ENCODE results near the gene TOE1. TPM values are rescaled to one million over a fixed set of nuclear protein-coding genes. Genes with fewer than 3 reads are reported as not detected.

Gene TOE1
- total RNA-seq, 1 donor from 2014 or later: 5.1 TPM

DNA sequence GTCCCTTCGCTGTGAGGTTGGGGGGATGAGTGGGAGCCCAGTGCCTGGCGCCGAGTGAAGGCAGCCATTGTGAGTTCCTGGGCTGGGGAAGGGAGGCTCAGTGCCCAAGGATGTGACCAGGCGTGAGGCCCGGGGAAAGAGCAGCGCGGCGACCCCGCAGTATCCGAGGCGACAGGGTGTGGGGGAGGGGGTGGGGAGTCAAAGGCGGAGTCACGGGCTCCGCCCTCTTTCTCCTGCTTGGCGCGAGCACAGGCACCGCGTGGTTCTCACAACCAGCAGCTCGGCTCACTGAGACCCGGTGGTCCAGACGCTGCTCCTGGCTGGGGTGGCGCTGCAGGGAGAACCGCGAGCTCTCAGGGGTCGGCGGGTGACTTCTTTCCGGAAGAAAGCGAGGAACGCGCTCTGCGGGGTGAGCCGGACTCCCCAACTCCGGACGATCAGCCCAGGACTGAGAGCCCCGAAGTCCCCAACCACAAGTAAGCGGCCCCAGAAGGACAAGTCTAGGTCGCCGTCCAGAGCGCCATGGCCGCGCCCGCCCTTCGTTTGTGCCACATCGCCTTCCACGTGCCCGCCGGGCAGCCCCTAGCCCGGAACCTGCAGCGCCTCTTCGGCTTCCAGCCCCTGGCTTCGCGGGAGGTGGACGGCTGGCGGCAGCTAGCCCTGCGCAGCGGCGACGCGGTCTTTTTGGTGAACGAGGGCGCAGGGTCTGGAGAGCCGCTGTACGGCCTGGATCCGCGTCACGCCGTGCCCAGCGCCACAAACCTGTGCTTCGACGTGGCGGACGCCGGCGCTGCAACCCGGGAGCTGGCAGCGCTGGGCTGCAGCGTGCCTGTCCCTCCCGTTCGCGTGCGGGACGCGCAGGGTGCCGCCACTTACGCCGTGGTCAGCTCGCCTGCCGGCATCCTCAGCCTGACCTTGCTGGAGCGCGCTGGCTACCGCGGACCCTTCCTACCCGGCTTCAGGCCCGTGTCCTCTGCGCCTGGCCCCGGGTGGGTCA is 13.0 kb upstream of the TOE1 start, which contains the start of gene HPDL:
Gene HPDL, plus strand, starts transcription at position 269 of the 997 bp plus-strand sequence. Its CDS starts 254 bp downstream, at position 523.
- DNase-seq: no peak

DNA sequence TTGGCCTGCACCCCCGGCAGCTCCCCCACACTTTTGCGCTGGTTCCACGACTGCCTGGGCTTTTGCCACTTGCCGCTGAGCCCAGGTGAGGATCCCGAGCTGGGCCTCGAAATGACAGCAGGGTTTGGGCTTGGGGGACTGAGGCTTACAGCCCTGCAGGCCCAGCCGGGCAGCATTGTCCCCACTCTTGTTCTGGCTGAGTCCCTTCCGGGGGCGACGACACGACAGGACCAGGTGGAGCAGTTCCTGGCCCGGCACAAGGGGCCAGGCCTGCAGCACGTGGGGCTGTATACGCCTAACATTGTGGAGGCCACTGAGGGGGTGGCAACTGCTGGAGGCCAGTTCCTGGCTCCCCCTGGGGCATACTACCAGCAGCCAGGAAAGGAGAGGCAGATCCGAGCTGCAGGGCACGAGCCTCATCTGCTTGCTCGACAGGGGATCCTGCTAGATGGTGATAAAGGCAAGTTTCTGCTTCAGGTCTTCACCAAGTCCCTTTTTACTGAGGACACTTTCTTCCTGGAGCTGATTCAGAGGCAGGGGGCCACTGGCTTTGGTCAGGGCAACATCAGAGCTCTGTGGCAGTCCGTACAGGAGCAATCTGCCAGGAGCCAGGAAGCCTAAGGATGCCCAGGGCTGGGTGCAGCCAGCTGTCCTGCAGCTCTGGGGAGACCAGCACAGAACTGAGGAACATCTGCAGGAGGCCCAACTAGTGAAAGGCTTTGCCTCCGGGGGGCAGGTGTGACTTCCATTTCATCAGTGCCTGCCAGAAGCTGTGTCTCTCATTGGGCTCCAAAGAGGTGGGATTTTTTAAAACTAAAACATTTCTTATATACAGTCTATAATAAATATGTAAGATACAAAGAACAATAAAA is 12.1 kb upstream of the TOE1 start:
- no peak for DNase-seq

DNA sequence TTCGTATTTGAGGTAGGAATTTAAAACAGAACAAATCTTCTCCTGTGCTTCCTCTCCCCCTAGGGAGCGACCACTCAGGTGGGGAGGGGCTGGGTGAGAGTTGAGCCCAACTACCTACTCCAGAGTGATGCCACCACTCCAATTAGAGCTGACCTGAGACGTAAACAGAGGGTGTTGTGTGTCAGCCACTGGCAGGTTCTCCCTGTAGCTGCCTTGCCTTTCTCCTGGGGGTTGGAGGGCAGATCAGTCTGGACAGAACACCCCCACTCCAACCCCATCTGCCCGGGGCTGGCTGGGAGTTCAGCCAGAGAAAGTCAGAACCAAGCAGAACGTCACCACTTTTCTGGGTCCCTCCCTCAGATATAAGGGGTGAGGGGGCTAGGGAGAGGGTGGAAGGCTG is 11.3 kb upstream of the TOE1 start:
- no peak for DNase-seq

DNA sequence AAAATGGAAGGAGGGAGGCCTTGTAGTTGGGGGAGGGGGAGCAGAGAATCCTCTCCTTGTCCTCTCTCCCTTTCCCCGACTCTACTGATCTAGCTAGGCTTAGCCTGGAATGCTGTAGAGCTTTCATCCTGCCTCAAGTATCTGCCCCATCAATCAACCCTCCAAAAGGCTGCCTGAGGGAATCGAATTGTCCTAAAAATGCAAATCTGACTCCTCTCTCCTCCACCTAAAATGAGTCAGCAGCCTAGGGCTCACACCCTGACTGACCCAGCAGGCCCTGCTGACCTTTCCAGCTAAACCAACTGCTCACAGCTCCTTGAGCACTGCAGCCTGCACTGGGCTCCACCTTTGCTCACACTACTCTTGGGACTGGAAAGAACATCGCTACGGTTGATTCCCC is 10.5 kb upstream of the TOE1 start:
- DNase-seq: no peak

DNA sequence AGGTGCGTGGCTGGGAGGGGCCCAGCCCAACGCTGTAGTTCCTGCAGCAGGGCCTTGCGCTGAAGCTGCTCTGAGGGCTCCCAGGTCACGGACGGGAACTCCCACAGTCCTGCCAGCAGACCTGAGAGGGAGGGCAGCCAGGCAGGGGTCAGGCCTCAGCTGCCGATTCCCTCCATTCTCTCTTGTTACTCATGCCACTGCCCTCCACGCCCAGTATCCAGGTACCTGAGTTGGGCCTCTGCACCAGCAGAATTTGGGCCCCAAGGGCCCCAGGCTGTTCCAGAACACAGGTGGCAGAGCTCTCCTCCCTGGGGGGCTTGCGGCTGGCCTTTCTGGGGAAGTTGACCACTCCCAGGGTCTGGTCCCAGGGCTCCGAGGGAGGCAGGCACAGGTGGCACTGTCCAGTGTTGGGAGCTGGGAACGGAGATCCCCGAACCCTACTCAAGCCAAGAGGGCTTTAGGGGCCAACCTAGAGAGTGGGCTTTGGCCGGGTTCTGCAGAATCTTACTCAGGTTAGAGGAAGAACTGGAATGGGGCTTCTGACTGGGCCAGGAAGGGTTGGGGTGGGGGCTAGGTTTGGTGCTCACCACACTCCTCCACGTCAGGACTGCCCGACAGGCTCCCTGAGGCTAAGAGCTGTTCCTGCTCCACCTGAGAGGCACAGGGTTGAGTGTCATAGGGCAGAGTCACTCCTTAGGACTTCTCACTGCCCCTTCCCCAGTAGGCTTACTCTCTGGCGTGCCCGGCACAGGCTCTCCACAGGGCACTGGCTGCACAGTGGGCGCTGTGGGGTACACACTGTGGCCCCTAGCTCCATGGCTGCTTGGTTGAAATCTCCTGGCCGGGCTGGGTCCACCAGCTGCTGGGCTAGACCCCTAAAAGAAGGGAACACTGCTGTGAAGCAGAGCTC is 8.3 kb upstream of the TOE1 start:
- no peak for DNase-seq

DNA sequence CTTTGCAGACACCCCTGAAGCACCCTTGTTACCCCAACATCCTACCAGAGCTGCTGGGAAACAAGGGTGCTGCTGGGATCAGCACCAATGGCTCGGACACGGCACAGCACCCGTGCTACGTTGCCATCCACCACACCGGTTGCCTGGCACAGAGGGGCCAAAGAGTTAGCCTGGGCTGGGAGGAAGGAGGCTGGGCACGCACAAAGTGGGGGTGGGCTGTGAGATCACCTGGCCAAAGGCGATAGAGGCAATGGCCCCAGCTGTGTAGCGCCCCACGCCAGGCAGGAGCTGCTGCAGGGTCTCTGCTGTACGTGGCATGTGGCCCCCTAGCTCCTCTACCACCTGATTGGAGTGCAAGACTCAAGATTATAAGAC is 7.6 kb upstream of the TOE1 start:
- no peak for DNase-seq

DNA sequence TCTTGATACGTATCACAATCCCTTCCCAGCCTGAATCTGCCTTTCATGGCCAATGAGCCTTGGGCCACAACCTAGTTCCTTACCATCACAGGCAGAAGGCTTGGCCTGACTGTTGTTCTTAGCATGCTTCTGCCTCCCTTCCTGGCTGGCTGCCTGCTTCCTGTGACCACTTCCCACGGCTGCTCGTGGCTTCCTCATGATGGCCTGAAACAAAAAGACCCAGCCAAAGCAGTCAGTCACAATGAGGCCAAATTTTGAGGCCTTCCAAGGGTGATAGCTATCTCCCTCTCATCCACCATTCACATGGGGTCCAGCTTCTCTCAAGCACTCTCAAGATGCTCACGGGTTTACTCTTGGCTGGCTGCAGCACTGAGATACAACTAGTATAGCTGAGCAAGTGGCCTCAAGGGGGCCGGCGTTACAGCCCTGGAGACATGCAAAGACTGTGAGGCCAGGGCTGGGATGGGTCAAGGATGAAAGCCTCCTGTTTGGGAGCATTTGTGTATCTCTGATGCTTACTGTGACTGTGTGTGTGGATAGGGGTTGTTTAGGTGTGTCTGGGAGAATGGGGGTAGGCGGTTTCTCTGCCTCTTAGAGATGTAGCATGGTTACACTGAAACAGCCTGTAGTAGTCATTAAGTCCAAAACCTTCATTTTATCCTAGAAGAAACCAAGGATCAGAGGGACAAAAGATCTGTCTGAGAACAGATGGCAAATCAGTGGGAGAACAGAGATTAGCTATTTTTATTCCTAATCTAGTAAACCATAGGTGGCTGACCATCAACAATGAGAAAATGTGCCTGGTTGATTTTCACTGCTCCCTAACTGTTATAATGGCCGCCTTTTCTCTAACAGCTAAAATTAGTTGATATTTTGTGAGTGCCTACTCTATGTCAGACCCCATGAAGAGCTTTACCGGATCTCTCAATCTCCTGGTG is 5.4 kb upstream of the TOE1 start:
- no peak for DNase-seq

DNA sequence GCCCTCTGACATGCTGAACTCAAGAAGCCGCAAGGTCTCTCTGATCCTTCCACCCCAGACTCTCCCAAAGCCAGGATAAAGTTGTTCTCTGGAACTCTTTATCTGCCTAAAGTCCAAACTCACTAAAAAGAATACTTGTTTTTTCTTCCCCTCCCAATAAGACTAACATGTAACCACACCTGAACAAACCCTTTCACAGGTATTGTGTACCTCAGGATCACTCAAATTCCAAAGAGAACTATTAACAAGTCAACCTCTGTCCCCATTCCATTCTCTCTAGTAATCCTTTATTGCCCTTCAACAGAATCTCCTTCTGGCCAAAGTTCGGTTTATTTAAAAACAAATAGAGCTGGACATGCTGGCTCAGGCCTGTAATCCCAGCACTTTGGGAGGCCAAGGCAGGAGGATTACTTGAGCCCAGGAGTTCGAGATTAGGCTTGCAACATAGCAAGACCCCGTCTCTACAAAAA is 4.1 kb upstream of the TOE1 start:
- no peak for DNase-seq

DNA sequence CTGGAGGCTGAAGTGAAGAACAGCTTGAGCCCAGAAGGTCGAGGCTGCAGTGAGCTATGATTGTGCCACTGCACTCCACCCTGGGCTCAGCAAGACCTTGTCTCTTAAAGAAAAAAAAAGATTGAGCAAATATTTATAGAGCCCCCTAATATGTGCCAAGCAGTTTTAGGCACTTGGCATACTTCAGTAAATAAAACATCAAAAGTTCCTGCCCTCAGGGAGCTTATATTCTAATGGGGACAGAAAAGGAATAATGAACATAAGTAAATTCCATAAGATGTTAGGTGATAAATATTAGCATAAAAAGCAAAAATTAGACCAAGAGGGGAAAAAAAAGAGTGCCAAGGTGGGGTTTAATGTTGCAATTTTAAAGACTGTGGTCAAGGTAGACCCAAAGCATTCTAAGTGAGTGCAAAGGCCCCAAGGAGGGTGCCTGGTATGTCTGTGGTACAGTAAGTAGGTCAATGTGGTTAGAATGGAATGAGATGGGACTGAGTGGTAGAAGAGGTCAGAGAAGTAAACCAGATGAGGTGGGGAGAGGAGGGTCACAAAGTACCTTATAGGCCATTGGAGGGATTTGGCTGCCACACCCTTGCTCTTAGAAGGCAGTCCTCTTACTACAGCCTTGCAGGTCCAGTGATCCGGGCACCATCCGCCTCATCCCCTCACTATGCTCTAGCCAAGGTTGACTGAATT is 2.2 kb upstream of the TOE1 start:
- no peak for DNase-seq

DNA sequence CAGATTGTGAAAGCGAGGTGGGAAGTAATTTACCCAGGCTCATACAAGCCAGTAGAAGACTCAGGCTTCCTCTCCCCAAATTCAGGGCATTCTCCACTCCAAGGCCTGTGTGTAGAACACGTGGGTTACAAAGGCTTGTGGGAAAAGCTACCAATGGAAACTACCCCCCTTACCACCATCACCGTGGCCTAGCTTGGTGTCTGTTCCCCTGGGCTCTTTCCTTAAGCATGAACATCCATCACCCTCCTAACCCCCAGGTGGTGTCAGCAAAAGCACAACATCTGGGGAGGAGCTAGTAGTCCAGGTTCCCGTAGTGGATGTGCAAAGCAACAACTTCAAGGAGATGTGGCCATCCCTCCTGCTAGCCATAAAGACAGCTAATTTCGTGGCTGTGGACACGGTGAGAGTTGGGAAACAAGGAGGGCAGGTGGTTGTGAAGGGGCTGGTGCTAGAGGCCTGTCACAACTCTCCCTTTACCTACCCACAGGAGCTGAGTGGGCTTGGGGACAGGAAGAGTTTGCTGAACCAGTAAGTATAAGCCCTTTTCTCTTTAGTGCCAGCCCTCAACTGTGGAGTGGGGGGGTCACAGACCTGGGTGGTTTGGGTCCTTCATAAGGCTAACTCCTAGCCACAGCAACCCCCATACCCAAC is 971 bp downstream of the TOE1 start:
- no peak for DNase-seq

DNA sequence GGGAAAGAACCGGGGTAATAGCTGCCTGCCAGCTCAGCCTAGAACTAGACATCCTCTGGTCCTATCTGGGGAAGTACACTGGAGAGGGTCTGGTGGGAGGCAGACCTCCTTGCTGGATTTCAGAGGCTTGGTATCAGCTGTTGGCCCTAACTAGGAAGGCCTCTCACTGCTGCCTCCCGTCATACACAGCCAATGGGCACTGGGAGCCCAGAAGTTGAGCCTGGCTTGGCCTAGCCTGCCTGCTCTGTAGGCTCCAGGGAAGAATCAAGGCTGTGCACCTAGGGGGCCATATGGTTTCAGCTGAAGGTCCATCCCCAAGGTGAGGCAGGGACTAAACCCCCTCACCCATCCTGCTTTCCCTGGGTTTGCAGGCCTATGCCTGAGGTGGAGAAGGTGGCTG is 4.5 kb downstream of the TOE1 start:
- DNase-seq: no peak

DNA sequence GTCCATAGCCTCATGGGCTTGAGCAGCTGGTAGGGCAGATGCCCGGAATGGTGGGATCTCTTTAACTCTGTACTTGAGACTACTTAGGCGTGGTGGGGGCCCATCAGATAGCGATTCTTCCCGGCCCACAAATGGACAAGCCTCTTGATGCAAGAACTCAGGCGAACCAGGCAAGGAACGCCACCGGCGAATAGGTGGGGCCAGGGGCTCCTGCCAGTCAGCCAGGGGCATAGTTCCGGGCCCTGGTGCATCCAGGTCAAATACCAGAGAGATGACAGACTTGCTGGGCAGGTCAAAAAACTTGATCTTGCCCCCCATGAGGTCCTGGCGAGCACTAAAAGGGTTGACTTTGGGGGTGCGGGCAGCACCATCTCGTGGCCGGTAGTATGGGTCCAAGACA is 5.0 kb downstream of the TOE1 start:
- DNase-seq: no peak

DNA sequence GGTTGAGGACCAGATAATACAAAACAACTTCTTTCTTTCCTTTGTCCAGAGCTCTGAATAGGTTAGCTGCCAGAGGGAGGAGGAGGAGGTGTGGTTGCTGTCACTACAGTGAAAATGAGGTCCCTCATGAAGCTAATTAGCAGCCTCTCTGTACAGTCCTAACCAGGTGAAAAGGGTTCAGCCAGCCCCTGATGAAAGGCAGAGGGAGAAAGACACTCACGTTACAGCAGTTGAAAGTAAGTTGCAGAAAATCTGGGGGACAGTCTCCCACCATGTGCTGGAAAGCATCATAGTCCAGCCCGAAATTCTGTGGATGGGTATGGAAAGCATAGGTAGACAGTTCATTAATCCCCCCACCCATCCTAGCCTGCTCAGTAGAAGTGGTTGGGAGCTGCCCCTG is 6.5 kb downstream of the TOE1 start:
- DNase-seq: no peak

DNA sequence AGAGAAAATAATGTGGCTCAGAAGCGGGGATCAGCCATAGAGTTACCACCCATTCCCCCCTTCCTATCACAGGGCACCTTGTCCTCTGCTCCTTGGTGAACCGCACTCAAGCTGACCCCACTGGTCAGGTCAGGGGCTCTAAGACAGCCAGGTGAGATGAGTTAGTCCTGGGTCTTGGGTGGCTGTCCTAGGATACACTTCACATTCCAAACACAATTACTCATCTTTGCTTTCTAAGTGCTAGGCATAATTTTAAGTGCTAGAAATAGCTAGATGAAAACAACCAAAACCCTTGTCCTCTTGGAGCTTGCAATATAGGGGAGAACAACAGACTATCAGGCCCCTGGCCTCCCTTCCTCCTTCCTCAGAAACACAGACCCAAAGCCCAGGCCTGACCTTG is 8.1 kb downstream of the TOE1 start:
- DNase-seq: no peak

DNA sequence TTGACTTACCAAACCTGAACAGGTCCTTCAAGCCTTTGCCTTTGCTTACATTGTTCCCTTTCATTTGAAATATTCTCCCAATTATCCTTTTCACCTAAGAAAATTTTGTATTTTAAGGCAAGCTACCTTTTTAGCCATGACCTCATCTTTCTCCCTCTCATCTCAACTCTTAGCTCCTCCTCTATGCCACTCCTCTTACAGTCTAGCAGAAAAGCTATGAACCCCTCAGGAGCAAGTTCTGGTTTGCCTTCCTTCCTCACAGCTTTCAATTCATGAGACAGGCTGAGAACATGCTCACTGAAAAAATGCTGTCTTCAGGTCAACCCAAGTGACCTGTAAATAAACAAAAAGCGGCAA is 8.6 kb downstream of the TOE1 start:
- no peak for DNase-seq

DNA sequence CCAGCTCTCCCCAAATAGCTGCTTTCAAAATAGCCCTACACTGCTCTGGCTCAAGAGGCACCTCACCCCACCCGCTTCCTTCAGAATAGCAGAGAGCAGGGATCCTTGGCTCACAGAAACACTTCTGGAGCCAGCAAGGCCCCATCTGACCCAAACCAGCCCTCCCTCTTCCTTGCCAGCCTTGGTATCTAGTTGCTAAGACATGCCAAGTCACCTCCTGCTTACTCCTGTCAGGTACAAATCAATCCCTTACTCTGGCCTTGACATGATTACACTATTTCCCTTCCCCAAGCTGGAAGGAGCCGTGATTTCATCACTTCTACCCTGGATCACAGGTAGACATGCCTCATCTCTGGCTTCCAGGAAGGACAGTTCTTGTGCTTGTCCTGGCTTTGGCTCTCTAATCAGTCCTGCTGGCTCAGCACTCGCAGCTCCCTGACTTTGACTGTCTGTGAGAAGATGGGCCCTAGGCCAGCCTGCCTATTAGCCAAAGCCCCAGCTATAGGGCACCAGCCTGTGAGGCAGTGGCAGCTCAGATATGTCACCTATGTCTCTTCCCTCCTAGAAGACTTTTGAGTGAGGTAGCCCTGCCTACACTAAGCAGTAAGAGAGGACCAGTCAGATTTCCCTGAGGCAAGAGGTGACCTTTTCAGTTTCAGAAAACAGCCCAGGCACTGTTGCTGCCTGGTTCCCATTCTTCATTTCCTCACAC is 9.2 kb downstream of the TOE1 start:
- DNase-seq: no peak

DNA sequence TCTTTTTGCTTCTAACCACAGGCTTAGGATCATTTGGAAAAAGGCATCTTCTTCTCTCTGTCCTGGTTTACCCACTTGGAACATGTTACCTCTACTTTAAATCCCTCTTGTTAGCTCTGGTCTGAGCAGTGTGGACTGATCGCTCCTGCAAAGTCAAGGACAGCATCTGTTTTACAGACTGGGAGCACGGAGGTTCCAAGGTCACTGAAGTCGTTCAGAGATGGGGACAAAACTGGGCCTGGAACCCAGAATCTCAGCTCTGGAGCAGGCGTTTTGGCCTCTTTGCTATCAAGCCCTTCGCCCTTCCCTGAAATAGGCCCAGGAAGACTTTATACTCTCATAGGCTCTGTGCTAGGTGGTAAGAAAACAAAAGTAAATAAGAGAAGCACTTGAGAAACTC is 11.5 kb downstream of the TOE1 start:
- DNase-seq: no peak

DNA sequence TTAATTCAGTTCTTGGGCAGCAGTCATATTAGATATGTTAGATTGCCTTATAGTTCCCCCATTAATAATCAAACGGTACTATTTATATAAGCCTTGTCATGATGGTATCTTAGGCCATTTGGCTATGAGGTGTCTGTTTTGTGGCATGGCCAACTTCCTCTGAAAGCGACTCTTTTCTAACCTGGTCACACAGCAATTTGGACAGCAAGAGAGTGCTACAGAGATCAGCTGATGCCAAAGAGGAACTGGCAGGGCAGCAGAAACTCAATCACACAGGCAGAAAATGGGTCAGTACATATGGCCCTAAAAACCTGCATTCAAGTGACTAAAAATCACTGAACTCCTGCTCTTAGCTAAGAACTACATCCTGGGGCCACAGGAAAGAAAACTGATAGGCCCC is 13.7 kb downstream of the TOE1 start:
- DNase-seq: no peak

DNA sequence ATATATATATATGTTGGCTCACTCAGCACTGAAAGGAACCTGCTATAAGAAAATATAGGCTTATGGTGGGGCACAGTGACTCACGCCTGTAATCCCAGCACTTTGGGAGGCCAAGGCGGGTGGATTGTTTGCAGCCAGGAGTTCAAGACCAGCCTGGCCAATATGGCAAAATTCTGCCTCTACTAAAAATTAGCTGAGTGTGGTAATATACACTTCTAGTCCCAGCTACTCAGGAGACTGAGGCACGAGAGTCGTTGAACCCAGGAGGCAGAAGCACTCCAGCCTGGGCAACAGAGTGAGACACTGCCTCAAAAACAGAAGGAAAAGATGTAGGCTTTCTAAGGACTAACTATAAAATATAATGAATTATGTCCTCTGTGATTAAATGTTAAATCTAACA is 14.9 kb downstream of the TOE1 start:
- DNase-seq: no peak
